CD4-positive, alpha-beta T cell treated with Interleukin-4 for 4 hours (primary cell): ENCODE measurements around the gene CRBN.
A peak's percentile ranks its signal among the peaks of the same experiment; 100 is the strongest.

ENCODE experiments used
- DNase-seq: peaks from one replicate; pipeline ENCODE4 v3.0.0-alpha.2; 2020

Gene CRBN

DNA sequence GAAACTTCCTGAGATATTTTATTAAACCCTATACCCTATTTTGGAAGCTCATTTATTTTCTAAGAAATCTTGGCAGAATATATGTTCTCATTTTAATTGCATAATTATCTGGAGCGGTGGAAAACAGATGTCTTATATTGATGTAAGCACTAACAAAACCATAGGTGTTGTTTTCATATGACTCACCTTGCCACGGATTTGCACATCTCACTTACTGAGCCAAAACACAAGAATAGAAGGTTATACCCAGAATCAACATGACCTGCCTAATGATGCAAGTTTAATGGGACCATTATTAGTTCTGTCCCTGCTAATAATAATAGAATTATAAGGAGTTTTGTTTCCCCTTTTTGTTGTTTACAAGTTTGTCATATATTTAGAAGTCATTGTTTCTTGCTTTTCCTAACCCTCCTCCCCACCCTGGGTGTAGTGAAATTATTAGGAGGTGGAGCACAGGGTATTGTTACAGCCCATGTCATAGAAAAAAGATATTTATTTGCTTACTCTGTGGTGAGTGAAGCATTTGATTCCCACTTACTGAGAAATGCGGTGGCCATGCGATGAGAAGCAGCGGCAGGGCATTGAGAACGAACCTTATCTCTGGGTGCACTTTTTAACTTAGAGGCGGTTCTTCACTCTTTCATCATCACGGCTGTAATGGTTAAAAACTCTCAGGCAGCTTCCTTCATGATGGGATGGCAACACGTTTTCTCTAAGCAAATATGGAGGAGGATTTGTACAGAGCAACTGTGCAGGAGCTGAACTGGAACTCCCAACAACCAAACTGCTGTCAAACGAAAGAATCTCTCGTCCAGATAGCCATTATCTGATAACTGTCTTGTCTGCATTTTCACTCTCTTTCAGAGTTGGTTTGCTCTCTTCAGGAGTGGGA lies 69.8 kb downstream of the CRBN start:
- peak; percentile 64 for DNase-seq

DNA sequence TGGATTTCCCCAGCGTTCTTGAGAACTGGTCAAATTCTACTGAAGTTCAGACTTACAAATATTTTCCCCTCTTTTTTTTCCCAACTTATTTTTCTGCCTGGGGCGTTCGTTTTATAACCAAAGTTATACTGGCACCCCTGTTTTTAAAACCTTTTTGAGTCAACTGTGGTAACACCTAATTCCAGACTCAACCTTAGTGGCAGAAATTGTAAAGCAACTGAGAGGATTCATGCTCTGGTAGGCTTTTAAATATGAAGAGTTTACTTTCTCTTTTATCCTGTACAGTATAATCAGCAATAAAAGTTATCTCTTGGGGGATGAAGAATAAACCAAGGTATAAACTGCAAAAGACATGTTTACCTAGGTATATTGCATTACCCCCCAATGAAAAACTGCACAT lies 71.6 kb downstream of the CRBN start:
- peak; percentile 29 for DNase-seq

DNA sequence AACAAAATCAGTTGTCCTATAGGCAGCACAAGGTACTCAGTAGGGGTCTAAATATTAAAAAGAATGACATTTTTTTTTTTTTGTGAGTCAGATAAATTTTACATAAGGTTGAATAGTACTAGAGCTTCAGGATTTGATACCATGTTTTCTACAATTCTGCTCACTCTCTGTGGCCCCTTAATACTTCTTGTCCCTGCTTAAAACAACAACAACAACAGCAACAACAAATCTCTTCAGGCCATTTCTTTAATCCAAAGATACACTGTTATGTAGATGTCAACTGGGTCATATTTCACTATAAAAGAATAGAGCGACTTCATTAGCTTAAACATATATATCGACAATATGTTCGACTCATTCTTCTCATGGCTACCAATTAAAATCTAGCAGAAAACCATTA lies 72.3 kb downstream of the CRBN start:
- no peak for DNase-seq

DNA sequence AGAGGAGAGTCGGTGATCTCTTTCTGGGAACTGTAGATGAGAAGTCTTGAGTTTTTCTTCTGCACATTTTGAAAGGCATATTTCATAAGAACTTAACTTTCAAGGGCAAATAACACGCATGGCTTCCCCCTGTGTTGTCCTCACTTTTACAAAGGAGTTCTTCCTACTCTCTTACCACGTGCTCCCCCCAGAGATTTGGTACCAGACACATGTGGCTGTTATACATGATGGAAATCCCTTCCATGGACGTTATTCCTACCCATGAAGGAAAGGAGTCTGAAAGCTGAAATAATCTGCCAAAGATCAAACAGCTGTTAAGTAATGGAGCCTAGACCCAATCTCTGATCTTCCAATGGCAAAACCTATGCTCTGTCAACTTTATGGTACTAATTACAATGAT lies 73.7 kb downstream of the CRBN start:
- DNase-seq = no peak

DNA sequence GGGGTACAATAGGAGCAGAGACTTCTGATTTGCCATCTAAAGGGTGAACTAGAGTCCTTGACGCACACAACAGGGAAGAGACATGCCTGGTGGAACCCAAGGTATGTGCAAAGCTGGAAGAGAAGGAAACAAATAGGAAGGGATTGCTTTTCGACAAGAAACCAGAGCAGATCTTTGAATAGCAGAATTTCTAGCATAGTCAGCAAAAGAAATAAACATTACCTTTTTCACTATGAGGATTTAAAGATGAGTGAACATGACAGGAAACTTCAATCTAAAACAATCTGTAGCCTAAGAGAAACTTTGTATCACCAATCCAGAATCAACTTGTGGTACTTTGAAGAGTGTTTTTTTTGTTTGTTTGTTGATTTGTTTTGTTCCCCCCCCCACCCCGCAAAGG lies 74.2 kb downstream of the CRBN start:
- no peak for DNase-seq

DNA sequence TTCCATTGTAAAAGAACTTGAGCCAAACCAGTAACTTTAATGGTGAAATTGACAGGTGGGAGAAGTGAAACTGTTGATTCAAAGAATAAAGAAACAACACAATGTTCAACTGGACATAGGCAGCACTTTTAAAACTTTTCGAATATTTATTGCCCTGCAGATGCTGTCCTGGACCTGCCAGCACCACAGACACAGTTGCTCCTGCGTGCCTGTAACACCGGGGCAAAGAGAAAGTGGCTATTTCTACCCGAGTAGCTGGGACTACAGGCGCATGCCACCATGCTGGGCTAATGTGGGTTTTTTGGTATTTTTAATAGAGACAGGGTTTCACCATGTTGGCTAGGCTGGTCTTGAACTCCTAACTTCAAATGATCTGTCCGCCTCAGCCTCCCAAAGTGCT lies 76.7 kb downstream of the CRBN start:
- no peak for DNase-seq

DNA sequence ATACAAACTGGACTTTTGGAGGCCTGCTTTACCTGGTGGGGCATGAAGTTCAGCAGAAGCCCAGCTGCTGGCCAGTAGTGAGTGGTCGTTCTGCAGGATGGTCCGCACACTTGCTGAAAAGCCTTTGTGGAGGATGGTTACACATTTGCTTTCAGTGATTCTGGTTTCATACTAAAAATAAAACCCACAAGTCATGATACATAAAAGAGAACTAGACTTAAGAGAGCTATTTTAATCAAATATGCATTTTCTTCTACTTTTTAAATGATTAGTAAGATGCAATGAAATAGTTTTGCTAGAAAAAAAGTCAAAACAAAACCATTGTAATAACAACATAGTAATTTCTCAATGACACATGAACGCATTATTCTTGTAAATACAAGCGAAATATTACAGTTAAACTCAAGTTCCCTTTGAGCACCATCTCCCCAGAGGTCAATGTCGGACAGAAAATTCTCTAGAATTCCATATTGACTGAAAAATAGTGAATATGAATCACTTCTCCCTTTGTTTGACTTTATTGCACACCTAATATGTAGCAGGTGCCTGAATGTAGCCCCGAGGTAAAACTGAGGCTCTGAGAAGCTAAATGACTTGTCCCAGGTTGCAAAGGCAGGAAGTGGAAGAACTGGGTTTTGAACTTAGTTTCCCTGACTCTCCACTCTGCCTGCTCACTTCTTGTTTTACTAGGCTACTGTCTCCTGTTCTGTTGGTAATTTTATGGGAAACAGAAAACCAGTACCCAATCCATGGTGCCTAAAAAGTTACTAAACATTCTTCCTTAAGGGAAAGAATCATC lies 77.6 kb downstream of the CRBN start:
- DNase-seq = no peak
